Measurements from ENCODE around the gene GTF3C6. TPM values are rescaled to one million over a fixed set of nuclear protein-coding genes. Genes with fewer than 3 reads are reported as not detected.
A peak's percentile ranks its signal among the peaks of the same experiment; 100 is the strongest.

Gene GTF3C6
- total RNA-seq, 2 experiments from 2014 or later: 87.5 to 89.9 TPM

DNA sequence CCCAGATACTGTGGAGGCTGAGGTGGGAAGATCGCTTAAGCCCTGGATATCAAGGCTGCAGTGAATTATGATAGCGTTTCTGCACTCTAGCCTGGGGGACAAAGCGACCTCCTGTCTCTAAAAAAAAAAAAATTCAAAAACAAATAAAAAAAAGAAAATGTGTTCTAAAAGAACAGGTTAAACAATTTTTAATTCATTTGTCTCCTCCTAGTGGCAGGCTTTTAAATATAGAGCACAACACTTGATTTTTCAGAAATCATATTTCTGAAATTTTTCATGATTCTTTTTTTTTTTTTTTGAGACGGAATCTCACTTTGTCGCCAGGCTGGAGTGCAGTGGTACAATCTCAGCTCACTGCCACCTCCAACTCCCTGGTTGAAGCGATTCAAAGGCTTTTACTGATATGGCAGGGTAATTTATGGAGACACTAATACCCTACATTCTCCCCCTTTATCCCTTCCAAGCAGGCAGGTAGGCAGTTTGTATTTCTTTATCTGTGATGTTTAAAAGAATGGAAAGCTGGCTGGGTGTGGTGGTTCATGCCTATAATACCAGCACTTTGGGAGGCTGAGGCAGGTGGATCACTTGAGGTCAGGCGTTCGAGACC, 8.7 kb upstream of the GTF3C6 start:
- H3K4me1 Mint-ChIP-seq (ENCODE audit: low read depth): peaks cover 2% of the 10 kb centered on the region
- ChIA-PET CTCF (interaction anchor here (0.7 to 3.5 kb wide), 17 partner anchors 8 to 422 kb away, joined by 3 to 29 read pairs (median 5); partner anchors contain the start of gene GTF3C6), POLR2A (interaction anchor here (1.0 to 1.2 kb wide), 2 partner anchors 9 to 75 kb away, joined by 3 to 8 read pairs; partner anchors contain the start of gene AMD1)
- DNase-seq: no peak
- no peak for ATAC-seq
- no peak overlapping the region for H3K27ac Mint-ChIP-seq
- H3K4me3 Mint-ChIP-seq: no peak overlapping the region
- no peaks in the 10 kb centered on the region for H3K27me3 Mint-ChIP-seq
- H3K36me3 Mint-ChIP-seq (ENCODE audit: low read depth): no peaks in the 10 kb centered on the region
- H3K9me3 Mint-ChIP-seq: no peaks in the 10 kb centered on the region
- peak; percentile 69 for TF ChIP-seq CTCF (IDR thresholded peaks at IDR 0.05)
- intact Hi-C loops (cut with micrococcal nuclease): loop anchor here (1.0 to 10.0 kb wide), 3 partner anchors 135 to 421 kb away; partner anchors contain the start of gene CDK19

DNA sequence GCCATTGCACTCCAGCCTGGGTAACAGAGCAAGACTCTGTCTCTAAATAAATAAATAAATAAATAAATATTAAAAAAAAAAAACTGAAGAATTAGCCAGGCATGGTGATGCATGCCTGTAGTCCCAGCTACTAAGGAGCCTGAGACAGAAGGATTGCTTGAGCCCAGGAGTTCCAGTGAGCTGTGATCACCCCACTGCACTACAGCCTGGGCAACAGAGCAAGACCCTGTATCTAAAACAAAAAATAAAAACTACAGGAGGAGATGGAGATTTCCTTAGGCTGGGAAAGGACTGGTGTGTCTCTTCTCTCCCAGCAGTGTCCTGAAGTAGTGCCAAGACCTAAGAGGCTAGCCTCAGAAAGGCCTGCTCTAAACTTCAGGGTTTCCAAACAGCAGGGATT, 8.1 kb upstream of the GTF3C6 start:
- ChIA-PET POLR2A (interaction anchor here (1.0 to 1.2 kb wide), 2 partner anchors 9 to 76 kb away, joined by 3 to 8 read pairs; partner anchors contain the start of gene AMD1), CTCF (interaction anchor here (1.2 to 2.7 kb wide), 9 partner anchors 25 to 422 kb away, joined by 3 to 29 read pairs (median 6); no protein-coding TSS in a partner anchor)
- intact Hi-C loops (cut with micrococcal nuclease): no loop called here
- no peak for ATAC-seq
- Mint-ChIP-seq H3K9me3 (no peaks in the 10 kb centered on the region), H3K36me3 (ENCODE audit: low read depth) (no peaks in the 10 kb centered on the region), H3K27me3 (no peaks in the 10 kb centered on the region), H3K27ac (no peak overlapping the region), H3K4me1 (ENCODE audit: low read depth) (no peaks in the 10 kb centered on the region), H3K4me3 (no peak overlapping the region)
- TF ChIP-seq CTCF (IDR thresholded peaks at IDR 0.05): no peak
- DNase-seq: no peak

- H3K27ac Mint-ChIP-seq: no peak overlapping the region
- intact Hi-C loops (cut with micrococcal nuclease): no loop called here
- no peak for ATAC-seq
- H3K36me3 Mint-ChIP-seq (ENCODE audit: low read depth): no peaks in the 10 kb centered on the region
- CTCF ChIA-PET: interaction anchor here (1.2 to 2.7 kb wide), 5 partner anchors 24 to 422 kb away, joined by 3 to 29 read pairs (median 4); no protein-coding TSS in a partner anchor
- no peaks in the 10 kb centered on the region for H3K27me3 Mint-ChIP-seq
- POLR2A ChIA-PET: interaction anchor here (0.9 to 1.2 kb wide), 3 partner anchors 8 to 77 kb away, joined by 3 to 8 read pairs (median 4); partner anchors contain the start of gene AMD1
- no peak for TF ChIP-seq CTCF (IDR thresholded peaks at IDR 0.05)
- no peak for DNase-seq
- H3K9me3 Mint-ChIP-seq: no peaks in the 10 kb centered on the region
- H3K4me1 Mint-ChIP-seq (ENCODE audit: low read depth): no peaks in the 10 kb centered on the region
- H3K4me3 Mint-ChIP-seq: no peak overlapping the region
Observed at GRCh38 chr6:110951008-110951407, 7.5 kb upstream of the GTF3C6 start.

- Mint-ChIP-seq H3K9me3 (no peaks in the 10 kb centered on the region), H3K36me3 (ENCODE audit: low read depth) (no peaks in the 10 kb centered on the region), H3K4me3 (no peak overlapping the region), H3K4me1 (ENCODE audit: low read depth) (peaks cover 1% of the 10 kb centered on the region), H3K27ac (no peak overlapping the region), H3K27me3 (no peaks in the 10 kb centered on the region)
- no peak for DNase-seq
- ATAC-seq: no peak
- no peak for TF ChIP-seq CTCF (IDR thresholded peaks at IDR 0.05)
- ChIA-PET CTCF (interaction anchor here (0.7 to 2.0 kb wide), 3 partner anchors 23 to 424 kb away, joined by 3 to 4 read pairs (median 4); no protein-coding TSS in a partner anchor), POLR2A (interaction anchor here (0.6 to 0.9 kb wide), 2 partner anchors 47 to 94 kb away, joined by 3 to 4 read pairs; no protein-coding TSS in a partner anchor)
- intact Hi-C loops (cut with micrococcal nuclease): no loop called here
Observed at GRCh38 chr6:110951986-110952794, 6.3 kb upstream of the GTF3C6 start.
